Motor neuron (in vitro differentiated cells): ENCODE data around the gene ZBTB24. TPM values are rescaled to one million over a fixed set of nuclear protein-coding genes. Genes with fewer than 3 reads are reported as not detected.

ENCODE experiments used
- ATAC-seq, 8 experiments: fragments of 200-7000 bp; cut with Tn5 transposase; replicated peaks in 6 of 8; 2 replicates each; pipeline ENCODE4 v1.8.0; 2021; ENCODE audit warnings: mild to moderate bottlenecking in 8 of 8, moderate library complexity in 8 of 8
- H3K27ac ChIP-seq, 2 donors: fragments of 250-450 bp; sonication (Bioruptor Pico); 2 replicates each; pipeline ENCODE4 v1.9.0; 2021; ENCODE audit warnings: antibody characterized with exemption in 2 of 2, mild to moderate bottlenecking in 2 of 2, moderate library complexity in 1 of 2
- H3K4me1 ChIP-seq, 2 donors: fragments of 250-450 bp; sonication (Bioruptor Pico); replicated peaks in 1 of 2; 2 replicates each; pipeline ENCODE4 v1.6.1; 2021; ENCODE audit warnings: antibody characterized with exemption in 2 of 2, mild to moderate bottlenecking in 2 of 2, moderate library complexity in 1 of 2
- H3K4me3 ChIP-seq, 5 donors: fragments of 250-450 bp; sonication (Bioruptor Pico); 2 replicates each; pipeline ENCODE4 v1.9.0; 2021; ENCODE audit warnings: antibody characterized with exemption in 5 of 5, mild to moderate bottlenecking in 5 of 5, moderate library complexity in 4 of 5
- WGBS, 10 experiments: fragments of 450-650 bp; shearing (Covaris generic); methylation state at CpG; one replicate each; pipeline ENCODE4 v1.0.0; 2022; 5-methylcytosine and 5-hydroxymethylcytosine counted together
- in situ Hi-C, 9 experiments: fragments of 400-800 bp; cut with MboI; loops; one replicate each; pipeline ENCODE4 v1.15.0; 2021; ENCODE audit warnings: low sequenced_read_pairs in 9 of 9, low pct_unique_long_range_greater_than_20kb in 2 of 9; ENCODE audit not compliant: unreplicated experiment in 9 of 9
- total RNA-seq, 8 experiments: library from RNA; unstranded; fragments of 300-600 nt; gene quantifications; 2 replicates each; pipeline versions ENCODE4 v1.2.3 to v1.2.4, GENCODE V29; 2022

The ZBTB24 gene
- total RNA-seq, 8 experiments from 2014 or later, result 5.1 to 17.4 (median 7.9) TPM

DNA sequence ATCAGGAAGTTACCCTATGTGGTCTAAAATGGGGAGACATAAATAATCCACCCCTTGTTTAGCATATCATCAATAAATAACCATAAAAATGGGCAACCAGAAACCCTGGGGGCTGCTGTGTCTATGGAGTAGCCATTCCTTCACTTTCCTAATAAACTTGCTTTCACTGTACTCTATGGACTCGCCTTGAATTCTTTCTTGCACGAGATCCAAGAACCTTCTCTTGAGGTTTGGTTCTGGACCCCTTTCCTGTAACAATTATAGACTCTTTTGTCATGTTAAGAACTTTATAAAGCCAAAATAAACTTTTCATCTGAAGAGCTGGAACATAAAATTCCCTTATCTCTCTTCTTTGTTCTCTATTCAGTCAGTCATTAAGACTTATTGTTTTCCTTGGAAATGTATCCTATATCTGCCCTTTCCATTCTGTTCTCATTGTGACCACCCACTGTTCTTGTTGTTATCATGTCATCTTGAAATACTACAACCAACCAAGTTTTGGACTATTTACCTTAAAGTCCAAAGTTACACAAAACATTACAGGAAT, 29.3 kb upstream of the ZBTB24 start:
- no peak overlapping the region for H3K4me3 ChIP-seq
- no peak overlapping the region for H3K27ac ChIP-seq
- peaks cover 0 to 7% of the 10 kb centered on the region in 2 donors for H3K4me1 ChIP-seq
- WGBS, 10 experiments, result 27 to 100% (median 63%) methylated on average over 2 of the region's 2 CpGs; no CpG with 5 or more reads in 2 of the 10 experiments
- in situ Hi-C loops, result loop anchor here in 1 of 9 experiments (25.0 kb wide), 1 partner anchor 175 kb away; the partner anchor contains the start of genes AK9 and FIG4
- ATAC-seq, result no peak

DNA sequence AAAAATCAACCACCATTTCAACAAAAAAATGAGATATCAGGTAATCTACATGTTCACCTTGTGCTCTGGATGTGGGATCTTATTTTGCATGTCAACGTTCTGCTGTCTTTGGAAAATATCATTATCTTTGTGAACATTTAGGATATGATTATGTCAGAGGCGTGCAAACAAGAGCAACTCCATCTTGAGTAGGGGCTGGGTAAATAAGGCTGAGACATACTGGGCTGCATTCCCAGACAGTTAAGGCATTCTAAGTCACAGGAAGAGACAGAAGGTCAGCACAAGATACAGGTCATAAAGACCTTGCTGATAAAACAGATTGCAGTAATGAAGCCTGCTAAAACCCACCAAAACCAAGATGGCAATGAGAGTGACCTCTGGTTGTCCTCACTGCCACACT, 28.8 kb upstream of the ZBTB24 start:
- Histone ChIP-seq H3K4me1 (peaks cover 0 to 7% of the 10 kb centered on the region in 2 donors), H3K4me3 (no peak overlapping the region), H3K27ac (no peak overlapping the region)
- in situ Hi-C loops, result loop anchor here in 1 of 9 experiments (25.0 kb wide), 1 partner anchor 175 kb away; the partner anchor contains the start of genes AK9 and FIG4
- 40 to 100% (median 78%) methylated on average over 1 to 2 of the region's 2 CpGs; no CpG with 5 or more reads in 2 of the 10 experiments for WGBS, 10 experiments
- ATAC-seq, result no peak

- H3K4me3 ChIP-seq, result no peak overlapping the region
- 60% methylated on average over 1 of the region's 1 CpG; no CpG with 5 or more reads in 9 of the 10 experiments for WGBS, 10 experiments
- peaks cover 0 to 7% of the 10 kb centered on the region in 2 donors for H3K4me1 ChIP-seq
- ATAC-seq, result peak in 1 of 8 experiments; percentile 67
- in situ Hi-C loops, result loop anchor here in 1 of 9 experiments (25.0 kb wide), 1 partner anchor 177 kb away; the partner anchor contains the start of genes AK9 and FIG4
- H3K27ac ChIP-seq, result no peak overlapping the region
Measured at GRCh38 chr6:109510358-109510757, 27.3 kb upstream of the ZBTB24 start.

DNA sequence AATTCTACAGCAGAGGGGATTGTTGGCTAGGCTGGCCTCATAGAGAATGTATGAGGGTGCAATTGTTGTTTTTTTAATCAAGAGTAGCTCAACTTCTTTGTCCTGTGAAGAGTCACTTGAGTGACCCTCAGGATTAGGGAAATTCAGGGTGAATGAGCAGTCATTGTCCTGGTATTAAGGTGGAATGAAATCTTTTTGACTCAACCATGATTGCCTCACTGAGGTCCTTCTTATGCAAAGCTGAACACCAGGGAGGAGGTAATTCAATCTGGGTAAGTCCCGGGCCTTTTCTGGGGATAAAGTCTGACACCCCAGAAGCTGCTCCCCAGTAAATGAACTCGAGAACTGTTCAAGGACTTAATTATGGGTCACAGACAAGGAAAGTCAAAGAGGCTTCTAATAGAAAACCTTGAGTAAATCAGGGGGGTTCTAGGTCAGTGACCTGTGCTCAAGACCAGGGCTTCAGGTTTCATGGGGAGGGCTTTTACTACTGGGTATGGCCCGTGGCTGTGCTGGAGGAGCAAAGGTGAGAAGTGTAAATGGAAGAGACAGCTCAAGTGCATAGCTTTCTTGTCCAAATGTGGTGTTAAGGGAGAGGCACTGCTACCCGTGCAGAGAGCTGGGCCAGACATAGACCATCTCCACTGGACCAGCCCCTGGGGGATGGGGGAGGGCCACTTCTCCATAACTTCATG, 25.3 kb upstream of the ZBTB24 start:
- no peak overlapping the region for H3K4me3 ChIP-seq
- WGBS, 10 experiments, result 0 to 60% (median 5%) methylated on average over 1 to 2 of the region's 4 CpGs; no CpG with 5 or more reads in 4 of the 10 experiments
- in situ Hi-C loops, result loop anchor here in 1 of 9 experiments (25.0 kb wide), 1 partner anchor 179 kb away; the partner anchor contains the start of genes AK9 and FIG4
- H3K27ac ChIP-seq, result no peak overlapping the region
- ATAC-seq, result peak in 1 of 8 experiments; percentile 42
- no peaks in the 10 kb centered on the region for H3K4me1 ChIP-seq

- 53 to 100% (median 80%) methylated on average over 1 to 4 of the region's 4 CpGs; no CpG with 5 or more reads in 2 of the 10 experiments for WGBS, 10 experiments
- no peak overlapping the region for H3K4me3 ChIP-seq
- H3K27ac ChIP-seq, result no peak overlapping the region
- in situ Hi-C loops, result loop anchor here in 1 of 9 experiments (25.0 kb wide), 1 partner anchor 180 kb away; the partner anchor contains the start of genes AK9 and FIG4
- no peaks in the 10 kb centered on the region for H3K4me1 ChIP-seq
- no peak for ATAC-seq
Measured at GRCh38 chr6:109507490-109508072, 24.6 kb upstream of the ZBTB24 start.

DNA sequence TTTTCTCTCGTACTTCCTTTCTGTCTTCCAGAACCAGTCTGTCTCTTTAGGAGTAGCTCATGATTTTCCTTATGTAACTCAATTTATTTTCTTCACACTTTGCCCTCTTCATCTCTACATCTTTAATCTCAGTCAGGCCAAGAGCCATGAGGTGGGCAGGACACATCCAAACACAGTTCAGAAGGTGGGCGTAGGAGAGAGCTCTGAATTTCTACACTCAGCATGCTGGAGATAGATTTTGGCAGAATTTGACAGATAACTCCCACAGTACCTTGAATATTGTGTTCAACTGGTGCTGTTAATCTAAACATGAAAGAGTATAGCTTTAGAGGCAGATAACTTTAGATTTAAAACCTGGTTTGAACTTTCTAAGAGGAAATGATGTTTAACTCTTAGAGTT, 23.8 kb upstream of the ZBTB24 start:
- in situ Hi-C loops, result loop anchor here in 1 of 9 experiments (25.0 kb wide), 1 partner anchor 180 kb away; the partner anchor contains the start of genes AK9 and FIG4
- Histone ChIP-seq H3K27ac (no peak overlapping the region), H3K4me1 (no peaks in the 10 kb centered on the region), H3K4me3 (no peak overlapping the region)
- 21 to 89% (median 83%) methylated on average over 1 to 2 of the region's 2 CpGs; no CpG with 5 or more reads in 1 of the 10 experiments for WGBS, 10 experiments
- no peak for ATAC-seq

- no peak for ATAC-seq
- Histone ChIP-seq H3K4me3 (no peak overlapping the region), H3K4me1 (no peaks in the 10 kb centered on the region), H3K27ac (no peak overlapping the region)
- 63 to 100% (median 94%) methylated on average over 1 to 2 of the region's 2 CpGs; no CpG with 5 or more reads in 1 of the 10 experiments for WGBS, 10 experiments
- in situ Hi-C loops, result loop anchor here in 1 of 9 experiments (25.0 kb wide), 1 partner anchor 181 kb away; the partner anchor contains the start of genes AK9 and FIG4
Measured at GRCh38 chr6:109506314-109506713, 23.3 kb upstream of the ZBTB24 start.

GRCh38 chr6:109503327-109504224, 20.6 kb upstream of the ZBTB24 start:
- Histone ChIP-seq H3K4me3 (no peak overlapping the region), H3K4me1 (no peaks in the 10 kb centered on the region), H3K27ac (no peak overlapping the region)
- in situ Hi-C loops, result loop anchor here in 1 of 9 experiments (25.0 kb wide), 1 partner anchor 184 kb away; the partner anchor contains the start of genes AK9 and FIG4
- WGBS, 10 experiments, result 9 to 94% (median 61%) methylated on average over 1 to 8 of the region's 10 CpGs; no CpG with 5 or more reads in 1 of the 10 experiments
- ATAC-seq, result peak in 2 of 8 experiments; percentile 54 to 77

DNA sequence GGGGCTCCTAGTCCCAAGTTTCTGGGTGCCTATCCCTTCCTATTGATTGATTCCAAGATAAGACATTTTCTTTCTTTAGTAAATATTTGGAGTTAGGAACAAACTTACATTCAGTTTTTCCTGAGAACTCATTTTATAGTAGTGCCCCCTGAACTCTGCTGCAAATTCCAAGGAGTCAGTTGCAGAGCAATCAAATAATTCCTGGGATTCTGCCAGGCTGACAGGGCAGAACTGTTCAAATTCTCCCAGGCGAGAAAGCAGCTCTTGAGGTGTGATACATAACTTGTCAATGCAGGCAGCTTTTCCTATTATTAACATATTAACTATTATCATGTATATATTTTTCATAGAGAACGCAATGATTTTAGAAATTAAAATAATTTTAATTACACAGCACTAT, 15.9 kb upstream of the ZBTB24 start:
- 27 to 94% (median 82%) methylated on average over 1 to 2 of the region's 2 CpGs; no CpG with 5 or more reads in 1 of the 10 experiments for WGBS, 10 experiments
- H3K27ac ChIP-seq, result no peak overlapping the region
- ATAC-seq, result no peak
- H3K4me1 ChIP-seq, result peaks cover 0 to 3% of the 10 kb centered on the region in 2 donors
- H3K4me3 ChIP-seq, result no peak overlapping the region
- in situ Hi-C loops, result no loop called here

- no peak overlapping the region for H3K4me3 ChIP-seq
- no peak for ATAC-seq
- H3K27ac ChIP-seq, result no peak overlapping the region
- WGBS, 10 experiments, result 60 to 100% (median 67%) methylated on average over 1 to 3 of the region's 4 CpGs; no CpG with 5 or more reads in 3 of the 10 experiments
- peaks cover 0 to 3% of the 10 kb centered on the region in 2 donors for H3K4me1 ChIP-seq
- in situ Hi-C loops, result no loop called here
Measured at GRCh38 chr6:109498052-109498451, 15.0 kb upstream of the ZBTB24 start.

DNA sequence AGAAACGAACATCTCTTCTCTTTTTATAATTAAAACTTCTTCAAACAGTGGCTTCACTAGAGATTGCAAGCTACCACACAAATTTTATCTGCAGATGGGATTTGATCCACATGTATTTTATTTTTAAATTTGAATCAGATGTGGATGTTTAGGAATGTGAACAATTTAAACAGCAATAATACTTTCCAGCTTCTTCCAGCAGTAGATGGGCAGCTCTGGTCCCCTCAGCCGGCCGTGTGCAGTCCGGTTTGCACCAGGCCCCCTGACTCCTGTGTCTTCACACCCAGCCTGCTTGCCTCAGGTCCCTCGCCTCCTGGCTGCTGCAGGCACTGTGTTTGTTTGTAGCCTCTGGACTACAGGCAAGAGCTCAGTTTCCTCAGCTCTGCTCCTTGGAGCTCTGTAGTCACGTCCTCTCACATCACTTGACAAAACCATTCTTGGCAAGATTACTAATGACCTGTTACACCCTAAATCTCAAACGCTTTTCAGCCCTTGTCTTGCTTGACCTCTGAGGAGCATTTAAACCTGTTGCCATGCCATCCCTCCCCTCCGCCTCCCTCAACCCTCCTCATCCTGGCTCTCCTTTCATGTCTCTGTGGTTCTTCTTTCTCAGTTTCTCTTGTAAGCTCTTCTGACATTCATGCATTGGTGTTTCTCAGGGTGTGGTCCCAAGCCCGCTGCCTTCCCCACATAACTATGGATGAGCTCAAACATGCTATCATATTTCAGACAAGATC, 13.2 kb upstream of the ZBTB24 start:
- peaks cover 7 to 10% of the 10 kb centered on the region in 2 donors for H3K4me1 ChIP-seq
- ATAC-seq, result peak in 3 of 8 experiments; percentile 90 to 94 (median 92)
- WGBS, 10 experiments, result 11 to 100% (median 60%) methylated on average over 1 to 8 of the region's 9 CpGs
- in situ Hi-C loops, result no loop called here
- H3K4me3 ChIP-seq, result no peak overlapping the region
- no peak overlapping the region for H3K27ac ChIP-seq
